GM13977 (cell line): ENCODE measurements around the gene CORO2B.

Source experiments
- DNase-seq: peaks from one replicate; pipeline ENCODE4 v3.0.0; 2012; ENCODE audit warnings: low spot score
- in situ Hi-C: fragments of 300-500 bp; cut with MboI; formaldehyde crosslinking; loops from one replicate; pipeline ENCODE4 v1.12.0; 2022; ENCODE audit warnings: low sequenced_read_pairs, low pct_unique_long_range_greater_than_20kb, mixed read lengths, inconsistent platforms; ENCODE audit not compliant: unreplicated experiment
- TF ChIP-seq, protein P1 (sequence below): IDR thresholded peaks from 2 replicates; pipeline ENCODE4 v1.5.1; 2012; ENCODE audit warnings: mild to moderate bottlenecking, control low read depth; ENCODE audit not compliant: insufficient read depth; ENCODE audit errors: extremely low read depth, missing control alignments

The CORO2B gene

DNA sequence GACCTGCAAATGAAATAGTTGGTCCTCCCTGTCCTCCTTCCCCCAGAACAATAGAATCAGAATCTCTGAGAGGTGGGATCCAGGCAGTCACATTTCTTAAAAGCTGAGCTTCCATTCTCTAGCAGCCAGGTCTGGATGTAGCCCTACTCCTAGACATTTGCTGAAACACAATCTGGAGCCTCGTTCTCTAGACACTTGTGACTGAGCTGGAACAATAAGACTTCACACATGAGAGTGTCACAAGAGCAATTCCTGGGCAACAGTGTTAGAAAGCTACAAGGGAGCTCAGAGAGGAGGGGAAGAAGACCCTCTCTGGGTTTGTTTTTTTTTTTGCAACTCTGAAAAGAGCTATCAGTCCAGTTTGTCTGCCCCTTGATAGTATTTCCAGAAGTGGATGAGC lies 14.5 kb downstream of the CORO2B start:
- TF ChIP-seq, protein P1, sequence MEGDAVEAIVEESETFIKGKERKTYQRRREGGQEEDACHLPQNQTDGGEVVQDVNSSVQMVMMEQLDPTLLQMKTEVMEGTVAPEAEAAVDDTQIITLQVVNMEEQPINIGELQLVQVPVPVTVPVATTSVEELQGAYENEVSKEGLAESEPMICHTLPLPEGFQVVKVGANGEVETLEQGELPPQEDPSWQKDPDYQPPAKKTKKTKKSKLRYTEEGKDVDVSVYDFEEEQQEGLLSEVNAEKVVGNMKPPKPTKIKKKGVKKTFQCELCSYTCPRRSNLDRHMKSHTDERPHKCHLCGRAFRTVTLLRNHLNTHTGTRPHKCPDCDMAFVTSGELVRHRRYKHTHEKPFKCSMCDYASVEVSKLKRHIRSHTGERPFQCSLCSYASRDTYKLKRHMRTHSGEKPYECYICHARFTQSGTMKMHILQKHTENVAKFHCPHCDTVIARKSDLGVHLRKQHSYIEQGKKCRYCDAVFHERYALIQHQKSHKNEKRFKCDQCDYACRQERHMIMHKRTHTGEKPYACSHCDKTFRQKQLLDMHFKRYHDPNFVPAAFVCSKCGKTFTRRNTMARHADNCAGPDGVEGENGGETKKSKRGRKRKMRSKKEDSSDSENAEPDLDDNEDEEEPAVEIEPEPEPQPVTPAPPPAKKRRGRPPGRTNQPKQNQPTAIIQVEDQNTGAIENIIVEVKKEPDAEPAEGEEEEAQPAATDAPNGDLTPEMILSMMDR: no peak
- DNase-seq: no peak
- in situ Hi-C loops: no loop called here

DNA sequence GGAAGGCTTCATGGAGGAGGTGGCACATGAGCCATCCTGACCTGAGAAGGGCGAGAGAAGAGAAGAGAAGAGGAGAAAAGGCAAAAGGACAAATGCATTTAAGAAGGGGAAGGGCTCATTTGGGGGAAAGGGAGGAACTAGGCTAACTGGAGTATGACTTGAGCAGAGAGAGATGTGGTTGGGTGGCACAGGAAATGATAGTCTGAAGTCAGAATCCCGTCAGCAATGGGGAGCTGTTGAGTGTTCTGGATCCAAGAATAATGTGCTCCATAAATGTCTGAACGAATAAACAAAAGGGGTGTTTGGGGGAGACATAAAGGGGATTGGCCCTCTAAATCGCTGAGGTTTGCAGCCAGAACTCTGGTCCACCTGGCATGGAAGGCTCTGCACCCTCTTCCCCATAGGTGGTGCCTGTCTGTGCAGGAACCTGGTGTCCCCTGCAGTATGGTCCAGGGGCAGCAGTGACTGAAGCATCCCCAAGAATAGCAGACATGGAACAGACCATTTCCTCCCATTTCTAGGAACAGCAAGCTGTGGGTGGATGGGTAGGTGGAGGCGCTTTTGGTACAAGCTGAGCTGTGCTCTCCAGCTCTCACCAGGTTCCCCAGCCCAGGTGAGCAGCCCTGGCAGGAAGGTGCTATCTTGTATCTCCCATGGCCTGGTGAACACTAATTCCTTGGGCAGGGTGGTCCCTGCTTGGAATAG lies 15.2 kb downstream of the CORO2B start:
- in situ Hi-C loops: no loop called here
- no peak for DNase-seq
- TF ChIP-seq, protein P1: no peak

DNA sequence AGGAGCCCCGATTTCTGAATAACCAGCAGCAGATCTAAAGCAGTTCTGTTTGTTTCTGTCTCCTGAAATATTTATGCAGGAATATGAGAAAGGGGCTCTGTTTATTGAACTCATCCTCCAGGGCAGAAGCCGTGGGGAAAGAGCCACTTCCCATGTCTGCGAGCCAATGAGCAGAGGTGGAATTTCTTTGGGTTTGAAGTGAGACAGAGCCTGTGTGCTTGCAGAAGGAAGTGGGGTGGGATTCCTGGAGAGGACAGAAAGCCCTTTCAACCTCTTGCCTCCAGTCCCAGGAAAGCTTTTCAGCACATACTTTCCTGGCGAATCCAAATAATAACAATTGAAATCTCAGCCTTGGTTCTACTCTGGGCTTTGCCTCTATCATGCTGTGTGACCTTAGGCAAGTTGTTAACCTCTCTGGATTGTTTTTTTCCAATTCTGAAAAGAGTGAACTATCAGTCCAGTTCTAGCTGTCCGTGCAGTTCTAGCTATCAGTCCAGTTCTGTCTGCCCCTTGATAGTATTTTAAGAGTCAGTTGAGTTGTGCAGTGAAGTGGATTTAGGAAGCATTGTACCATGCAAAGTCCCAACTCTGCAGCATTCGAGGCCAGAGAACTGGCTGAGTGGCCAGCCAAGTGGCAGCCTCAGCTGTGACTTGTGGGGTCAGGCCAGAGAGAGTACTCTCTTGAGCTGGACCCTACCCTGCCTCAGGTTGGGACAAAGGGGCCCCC lies 15.9 kb downstream of the CORO2B start:
- in situ Hi-C loops: no loop called here
- DNase-seq: no peak
- TF ChIP-seq, protein P1: no peak

DNA sequence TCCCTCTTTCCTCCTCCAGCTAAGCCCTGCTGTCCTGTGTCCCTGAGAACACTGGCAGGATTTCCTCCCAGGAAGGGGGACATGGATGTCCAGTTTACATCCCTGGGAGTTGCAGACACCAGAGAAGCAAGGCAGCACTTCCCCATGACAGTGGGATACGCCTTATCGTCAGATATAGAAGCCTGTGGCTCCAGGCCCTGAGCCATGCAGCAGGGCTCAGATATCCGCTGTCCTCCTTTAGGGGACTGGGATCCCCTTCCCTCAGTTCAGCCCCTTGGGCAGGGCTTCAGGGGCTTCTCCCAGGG lies 16.4 kb downstream of the CORO2B start:
- TF ChIP-seq, protein P1: no peak
- no peak for DNase-seq
- in situ Hi-C loops: no loop called here

DNA sequence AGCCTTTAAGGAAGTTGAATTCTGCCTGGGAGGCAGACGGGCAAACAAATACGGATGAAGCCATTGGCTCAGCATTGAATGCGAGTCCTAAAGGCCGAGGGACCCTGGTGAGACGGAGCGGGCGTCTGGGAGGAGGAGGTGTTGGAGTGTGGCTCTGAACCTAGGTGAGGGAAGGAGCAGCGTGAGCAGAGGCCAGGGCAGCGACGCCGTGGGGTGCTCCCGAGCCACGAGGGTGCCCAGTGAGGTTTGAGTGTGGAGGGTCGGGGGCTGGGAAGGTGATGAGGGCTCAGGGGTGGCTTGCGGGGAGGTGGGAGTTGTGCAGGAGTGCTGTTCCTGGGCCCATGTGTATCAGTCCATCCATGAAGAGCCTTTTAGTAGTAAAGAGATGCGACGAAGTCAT lies 17.0 kb downstream of the CORO2B start:
- TF ChIP-seq, protein P1: no peak
- no peak for DNase-seq
- in situ Hi-C loops: no loop called here

DNA sequence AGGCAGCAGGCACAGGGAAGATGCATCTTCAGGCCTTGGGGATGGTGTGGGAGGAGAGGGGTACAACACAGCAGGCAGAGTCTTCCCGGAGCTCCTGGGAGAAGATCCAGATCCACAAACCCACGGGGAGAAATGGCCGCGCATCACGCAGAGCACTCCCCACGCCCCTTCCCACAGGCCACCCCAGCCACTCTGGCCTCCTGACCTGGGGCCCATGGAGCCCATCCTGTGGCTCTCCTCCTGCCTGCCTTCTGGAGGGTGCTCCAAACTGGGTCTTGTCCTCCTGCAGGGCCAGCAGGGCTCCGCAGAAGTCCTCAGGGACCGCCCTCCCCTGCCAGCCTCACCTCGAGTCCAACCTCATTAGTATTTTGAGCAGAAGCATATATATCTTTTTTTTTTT lies 17.9 kb downstream of the CORO2B start:
- TF ChIP-seq, protein P1: no peak
- in situ Hi-C loops: no loop called here
- DNase-seq: no peak

DNA sequence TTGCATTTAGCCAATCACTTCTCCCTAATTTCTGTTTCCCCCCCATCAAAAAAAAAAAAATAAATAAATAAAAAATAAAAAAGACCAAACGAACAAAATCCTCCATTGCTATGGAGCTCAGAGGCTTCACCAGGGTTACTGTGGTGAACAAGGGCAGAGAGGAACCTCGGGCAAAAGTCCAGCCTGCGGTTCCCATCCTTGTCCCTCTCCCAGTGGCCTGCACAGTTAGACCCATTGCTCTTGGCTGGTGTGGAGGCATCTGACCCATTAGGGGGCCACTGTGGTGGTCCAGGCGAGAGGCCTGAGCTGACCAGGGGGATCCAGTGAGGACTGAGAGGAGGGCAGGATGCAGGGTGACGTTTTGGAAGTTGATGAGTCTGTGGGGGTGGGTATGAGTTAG lies 18.8 kb downstream of the CORO2B start:
- no peak for DNase-seq
- in situ Hi-C loops: no loop called here
- TF ChIP-seq, protein P1: no peak
